EL (cell line): Measurements from ENCODE around the gene PLEKHA6.

Experiments
- DNase-seq: peaks from one replicate; pipeline ENCODE4 v3.0.0-alpha.2; 2016

PLEKHA6 gene

GRCh38 chr1:204176049-204176448, 183.7 kb downstream of the PLEKHA6 start:
- DNase-seq, result no peak

GRCh38 chr1:204174958-204175357, 184.8 kb downstream of the PLEKHA6 start:
- no peak for DNase-seq

GRCh38 chr1:204172404-204173029, 187.2 kb downstream of the PLEKHA6 start:
- DNase-seq, result no peak

GRCh38 chr1:204171751-204172178, 188.0 kb downstream of the PLEKHA6 start:
- peak; percentile 75 for DNase-seq

- DNase-seq, result no peak
Measured at GRCh38 chr1:204170494-204171155, 189.1 kb downstream of the PLEKHA6 start.

GRCh38 chr1:204169858-204170257, 189.9 kb downstream of the PLEKHA6 start:
- no peak for DNase-seq
